Dermis microvascular lymphatic vessel endothelial cell (primary cell): Measurements from ENCODE around the gene AP1G1. TPM values are rescaled to one million over a fixed set of nuclear protein-coding genes. Genes with fewer than 3 reads are reported as not detected.

ENCODE experiments used
- DNase-seq, 2 donors: peaks; one replicate each; pipeline versions ENCODE4 v3.0.0 to v3.0.0-alpha.2; 2010; ENCODE audit warnings: low read depth in 2 of 2
- total RNA-seq: library from RNA; depleted of rRNA; stranded (reverse); fragments of >200 nt; gene quantifications from 2 replicates; pipeline ENCODE4 v1.2.1, GENCODE V29; 2014

Gene AP1G1
- total RNA-seq, 1 donor from 2014 or later = 45.1 TPM

DNA sequence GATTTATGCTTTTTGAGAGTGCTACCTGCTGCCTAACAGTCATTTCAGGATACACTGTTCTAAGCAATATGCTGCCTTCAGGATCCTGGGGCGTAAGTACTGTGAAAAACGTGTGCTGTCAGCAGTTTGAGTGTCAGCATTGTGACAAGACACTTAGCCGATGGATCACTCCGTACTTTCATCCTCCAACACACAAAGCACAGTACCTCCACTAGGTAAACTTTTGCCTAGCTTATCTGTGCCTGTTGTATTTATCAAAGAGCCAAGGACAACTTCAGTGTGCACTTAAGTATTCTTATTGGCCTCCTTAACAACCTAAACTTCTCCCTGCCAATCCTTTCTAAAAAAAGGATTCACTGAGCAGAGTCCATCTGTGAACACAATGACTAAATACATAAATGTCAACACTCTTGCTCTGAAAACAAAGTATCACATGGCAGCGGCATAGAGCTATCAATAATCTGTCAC lies 50.3 kb downstream of the AP1G1 start:
- DNase-seq = no peak

DNA sequence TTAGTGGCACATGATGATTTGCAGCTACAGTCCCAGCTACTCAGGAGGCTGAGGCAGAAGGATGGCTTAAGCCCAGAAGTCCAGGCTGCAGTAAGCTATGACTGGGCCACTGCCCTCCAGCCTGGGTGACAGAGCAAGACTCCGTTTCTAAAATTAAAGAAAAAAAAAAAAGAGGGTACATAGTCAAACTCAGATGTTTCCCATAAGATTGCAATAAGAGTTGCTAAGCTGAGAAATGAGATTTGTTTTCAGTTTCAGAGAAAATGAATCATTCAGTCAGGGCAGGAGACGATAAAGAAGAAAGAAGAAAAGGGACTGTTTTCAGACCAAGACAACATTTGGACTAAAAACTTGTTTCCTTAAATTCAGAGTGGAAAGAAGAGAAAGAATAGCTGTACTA lies 54.0 kb downstream of the AP1G1 start:
- DNase-seq = no peak

DNA sequence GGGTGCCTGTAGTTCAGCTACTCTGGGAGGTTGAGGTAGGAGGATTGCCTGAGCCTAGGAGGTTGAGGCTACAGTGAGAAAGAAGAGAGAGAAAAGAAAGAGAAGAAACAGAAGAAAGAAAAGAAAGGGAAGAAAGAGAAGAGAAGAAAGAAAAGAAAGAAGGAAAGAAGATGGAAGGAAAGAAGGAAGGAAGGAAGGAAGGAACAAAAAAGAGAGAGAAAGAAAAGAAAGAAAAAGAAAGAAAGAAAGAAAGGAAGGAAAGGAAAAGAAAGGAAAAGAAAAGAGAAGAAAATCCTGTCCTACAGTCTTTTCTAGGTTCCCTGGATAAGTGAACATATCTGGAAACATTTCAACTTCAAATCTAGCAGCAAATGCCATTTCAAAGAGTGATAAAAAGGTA lies 54.5 kb downstream of the AP1G1 start:
- DNase-seq = no peak

DNA sequence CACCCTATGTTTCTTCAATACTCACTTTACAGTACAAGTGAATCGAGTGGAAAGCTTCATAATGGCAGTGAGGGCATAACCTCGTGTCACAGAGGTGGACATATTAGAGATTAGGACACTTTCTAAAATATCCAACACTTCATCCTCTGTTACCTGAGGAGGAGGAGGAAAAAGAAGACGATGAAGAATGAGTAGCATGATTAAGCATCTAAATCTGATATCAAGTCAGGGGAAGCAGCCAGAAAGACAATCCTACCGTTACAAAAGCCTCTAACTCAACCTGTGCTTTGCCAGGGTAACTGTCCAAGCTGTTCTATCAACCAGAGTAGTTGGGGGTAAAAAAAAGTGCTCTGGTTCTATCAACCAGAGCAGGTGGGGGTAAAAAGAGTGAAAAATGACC lies 60.4 kb downstream of the AP1G1 start:
- DNase-seq = no peak

DNA sequence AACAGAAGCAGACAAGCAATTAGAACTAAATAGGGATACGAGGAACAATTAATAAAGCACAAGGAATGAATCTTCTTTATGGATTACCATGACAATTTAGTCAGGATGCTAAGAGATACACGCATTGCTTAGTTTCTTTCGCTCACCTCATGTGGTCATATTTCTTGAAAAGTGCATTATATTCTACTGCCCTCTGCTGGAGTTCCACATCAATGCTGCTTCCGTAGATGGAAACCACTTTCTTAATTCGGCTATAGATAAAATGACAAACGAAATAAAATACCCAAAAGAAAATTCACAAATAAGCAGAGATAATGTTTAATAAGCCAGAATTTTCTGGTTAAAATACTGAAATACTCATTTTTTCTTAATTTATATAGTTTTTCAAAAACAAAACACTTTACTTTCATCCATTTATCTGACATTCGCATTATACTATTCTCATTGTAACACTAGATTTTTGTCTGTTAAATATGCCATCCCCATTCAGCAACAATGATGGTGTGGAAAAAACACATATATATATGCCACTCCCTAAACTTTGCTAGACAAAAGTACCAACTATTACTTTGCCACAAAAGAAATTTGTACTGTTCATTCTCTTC lies 62.1 kb downstream of the AP1G1 start:
- DNase-seq = peak; percentile 35 to 52

DNA sequence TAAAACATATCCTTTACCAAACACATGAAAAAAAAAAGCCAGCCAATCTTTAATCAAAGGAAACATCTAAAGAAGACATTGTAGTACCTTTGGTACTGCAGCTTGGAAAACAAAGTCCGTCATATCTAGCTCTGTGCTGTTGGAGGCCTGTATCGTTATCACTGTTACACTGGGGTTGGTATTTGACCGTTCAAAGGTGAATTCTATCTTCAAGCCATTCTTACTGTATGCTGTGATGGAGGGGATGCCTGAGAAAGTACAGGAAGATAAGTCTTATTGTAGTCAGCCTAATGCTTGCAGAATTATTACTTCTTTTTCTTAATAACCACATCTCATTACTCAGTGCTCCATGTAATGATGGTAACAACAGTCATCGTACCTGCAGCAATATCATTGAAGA lies 69.8 kb downstream of the AP1G1 start:
- no peak for DNase-seq

DNA sequence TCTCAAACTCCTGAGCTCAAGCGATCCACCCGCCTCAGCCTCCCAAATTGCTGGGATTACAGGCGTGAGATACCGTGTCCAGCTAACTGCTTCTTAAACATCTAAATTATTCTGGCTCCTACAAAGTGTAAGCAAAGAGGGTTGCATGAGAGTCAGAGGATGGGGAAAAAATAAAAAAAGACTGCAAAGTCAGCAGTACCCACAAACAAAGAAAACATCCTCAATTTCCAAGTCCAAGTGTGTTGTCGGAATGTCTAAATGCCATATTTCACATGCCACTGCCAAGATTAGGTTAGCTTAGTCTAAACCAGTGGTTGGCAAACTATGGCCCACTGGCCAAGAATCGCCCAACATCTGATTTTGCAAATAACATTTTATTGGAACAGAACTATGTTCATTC lies 71.1 kb downstream of the AP1G1 start:
- no peak for DNase-seq

DNA sequence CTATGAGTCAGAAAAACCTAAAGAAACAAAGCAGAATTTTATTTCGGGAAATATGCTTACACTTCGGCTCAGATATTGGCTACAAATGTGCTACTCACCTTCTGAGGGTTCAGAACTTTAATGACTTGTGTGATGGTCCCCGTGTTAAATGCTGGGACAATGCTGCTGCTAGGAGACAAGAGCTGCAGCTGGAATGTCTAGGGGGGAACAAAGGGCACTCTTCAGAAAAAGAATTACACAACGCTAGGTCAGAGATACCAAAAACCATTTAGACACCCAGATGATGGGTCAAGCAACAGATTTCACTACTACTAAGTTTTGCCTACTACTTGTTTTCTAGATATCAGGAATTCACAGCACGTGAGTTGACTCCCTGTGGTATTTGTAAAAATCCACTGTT lies 74.1 kb downstream of the AP1G1 start:
- no peak for DNase-seq

DNA sequence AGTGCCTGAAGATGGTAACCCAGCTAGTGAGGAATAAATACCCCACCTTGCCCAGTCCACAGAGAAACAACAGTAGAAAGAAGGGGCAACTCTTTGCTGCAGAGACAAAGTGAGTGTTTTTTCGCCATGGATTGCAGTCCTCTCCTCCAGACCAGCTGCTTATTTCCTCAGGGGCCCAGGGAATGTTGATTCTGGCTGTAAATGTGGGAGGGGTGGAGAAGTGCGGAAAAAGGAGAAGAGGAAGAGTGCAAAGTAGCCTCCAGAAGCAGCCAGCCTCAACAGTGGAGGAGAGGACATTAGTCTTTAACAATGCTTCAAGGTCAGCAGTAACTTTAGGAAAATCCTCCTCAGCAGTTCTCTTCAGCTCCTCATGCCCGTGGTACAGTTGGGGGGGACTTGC lies 76.0 kb downstream of the AP1G1 start:
- DNase-seq = no peak

DNA sequence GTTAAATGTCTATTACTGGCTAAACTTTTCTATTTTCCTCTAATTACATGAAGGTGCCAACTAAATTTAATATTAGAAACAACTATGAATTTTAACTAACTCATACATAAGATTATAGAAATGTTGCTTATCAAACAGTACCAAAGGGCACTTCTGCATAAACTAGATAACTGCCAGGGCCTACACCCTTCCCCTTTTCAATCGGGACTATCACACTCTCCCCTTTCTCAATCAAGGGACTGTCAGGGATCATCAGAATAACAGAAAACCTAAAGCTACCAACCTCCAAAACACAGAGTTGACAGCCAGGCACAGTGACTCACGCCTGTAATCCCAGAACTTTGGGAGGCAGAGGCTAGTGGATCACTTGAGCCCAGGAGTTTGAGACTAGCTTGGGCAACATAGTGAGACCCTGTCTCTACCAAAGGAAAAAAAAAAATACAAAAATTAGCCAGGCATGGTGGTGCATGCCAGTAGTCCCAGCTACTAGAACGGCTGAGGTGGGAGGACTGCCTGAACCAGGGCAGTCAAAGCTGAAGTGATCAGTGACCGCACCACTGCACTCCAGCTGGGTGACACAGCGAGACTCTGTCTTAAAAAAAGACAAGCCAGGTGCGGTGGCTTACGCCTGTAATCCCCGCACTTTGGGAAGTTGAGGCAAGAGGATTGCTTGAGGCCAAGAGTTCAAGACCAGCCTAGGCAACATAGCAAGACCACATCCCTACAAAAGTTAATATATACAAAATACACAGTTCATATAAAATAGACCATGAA lies 80.9 kb downstream of the AP1G1 start:
- no peak for DNase-seq

DNA sequence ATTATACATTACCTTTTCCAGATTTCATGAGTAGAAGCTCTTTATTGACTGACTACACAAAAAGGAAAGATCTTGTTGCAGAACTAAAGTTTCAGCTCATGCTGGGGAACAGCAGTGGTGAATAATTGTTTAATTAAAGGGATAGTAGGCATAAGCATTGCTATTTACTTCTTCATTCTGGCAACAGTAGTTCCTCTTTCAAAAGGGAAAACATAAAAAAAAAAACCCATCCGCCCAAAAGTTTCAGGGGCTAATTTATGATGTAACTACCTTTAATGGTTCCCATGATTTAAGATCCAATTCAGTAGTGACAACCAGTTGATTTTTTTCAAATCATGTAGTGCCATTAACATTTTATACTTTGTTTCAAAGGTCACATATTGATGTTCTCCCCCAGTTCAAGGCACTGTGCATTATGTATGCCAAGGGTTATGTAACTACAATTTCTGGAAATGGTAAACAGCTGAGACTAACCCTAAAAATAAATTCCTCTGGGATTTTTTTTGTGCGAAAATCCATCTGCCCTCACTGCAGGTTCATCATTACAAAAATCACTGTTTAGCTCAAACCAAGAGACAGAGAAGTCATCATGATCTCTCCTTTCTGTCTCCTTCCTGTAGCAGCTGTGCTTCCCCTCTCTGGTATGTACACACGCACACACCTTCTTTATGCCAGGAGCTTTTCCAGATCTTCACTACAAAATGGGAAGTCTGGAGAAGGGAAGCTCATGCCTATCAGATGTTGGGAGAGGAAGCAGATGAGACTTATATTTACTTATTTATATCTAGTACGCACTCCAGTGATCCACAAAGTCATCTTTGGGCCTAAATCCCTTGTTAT lies 81.9 kb downstream of the AP1G1 start:
- DNase-seq = no peak

DNA sequence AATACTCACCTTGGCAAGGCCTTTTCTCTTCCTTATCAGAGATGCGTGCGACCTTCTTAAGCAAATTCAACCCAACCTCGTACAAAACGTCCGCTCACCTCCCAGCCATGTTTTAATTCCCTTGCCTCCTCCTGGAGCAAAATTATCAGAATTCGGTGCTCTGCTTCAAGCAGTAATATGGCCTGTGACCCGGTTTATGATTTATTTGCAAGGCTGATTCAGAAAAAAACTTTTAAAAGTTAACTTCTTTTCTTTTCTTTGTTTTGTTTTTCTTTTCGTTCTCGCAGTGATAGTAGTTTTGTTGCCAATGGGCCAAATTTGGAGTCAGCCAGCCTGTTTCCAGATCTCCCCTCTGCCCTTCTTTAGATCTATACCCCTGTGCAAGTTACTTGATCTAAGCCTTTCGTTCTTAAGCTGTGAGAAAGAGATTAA lies 84.3 kb downstream of the AP1G1 start, which contains the start of gene PHLPP2:
TSS of gene PHLPP2 (minus strand) at position 382 of the 432 bp plus-strand sequence. CDS start 9,906 bp downstream, outside the sequence.
- DNase-seq = no peak

DNA sequence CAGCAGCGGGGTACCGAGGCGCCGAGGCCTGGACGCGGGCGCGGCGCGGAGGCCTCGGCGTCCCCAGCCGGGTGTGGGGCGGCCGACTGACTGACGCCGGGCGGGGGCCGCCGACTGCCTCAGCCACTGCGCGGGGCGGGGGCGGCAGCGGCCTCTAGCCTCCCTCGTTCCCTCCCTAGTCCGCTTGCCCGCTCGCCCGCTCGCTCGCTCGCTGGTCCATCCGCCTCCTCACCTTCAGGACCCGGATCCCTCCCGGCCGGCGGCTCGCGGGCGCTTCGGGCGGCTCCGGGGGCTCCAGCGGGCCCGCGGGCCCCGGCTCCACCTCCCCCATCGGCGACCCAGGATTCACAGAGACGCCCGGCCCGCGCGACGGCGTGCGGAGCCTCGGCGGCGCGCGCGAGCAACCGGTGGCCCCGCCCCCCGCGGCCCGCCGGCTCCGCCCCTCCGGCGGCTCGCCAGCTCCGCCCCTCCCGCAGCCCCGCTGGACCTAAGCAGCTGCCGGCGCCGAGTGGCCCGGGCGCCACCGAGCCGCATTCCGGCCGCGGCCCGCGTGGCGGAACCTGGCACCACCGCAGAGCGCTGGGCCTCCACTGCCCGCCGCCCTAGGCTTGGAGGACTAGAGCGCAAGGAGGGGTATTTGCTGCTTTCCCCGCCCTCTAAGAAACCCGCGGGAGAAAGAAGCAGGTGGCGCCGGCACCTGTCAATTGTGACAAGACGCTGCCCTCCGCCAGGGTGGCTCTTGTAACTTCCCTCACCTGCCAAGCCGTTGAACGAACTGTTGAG lies 84.9 kb downstream of the AP1G1 start:
- peak; percentile 20 to 79 for DNase-seq

DNA sequence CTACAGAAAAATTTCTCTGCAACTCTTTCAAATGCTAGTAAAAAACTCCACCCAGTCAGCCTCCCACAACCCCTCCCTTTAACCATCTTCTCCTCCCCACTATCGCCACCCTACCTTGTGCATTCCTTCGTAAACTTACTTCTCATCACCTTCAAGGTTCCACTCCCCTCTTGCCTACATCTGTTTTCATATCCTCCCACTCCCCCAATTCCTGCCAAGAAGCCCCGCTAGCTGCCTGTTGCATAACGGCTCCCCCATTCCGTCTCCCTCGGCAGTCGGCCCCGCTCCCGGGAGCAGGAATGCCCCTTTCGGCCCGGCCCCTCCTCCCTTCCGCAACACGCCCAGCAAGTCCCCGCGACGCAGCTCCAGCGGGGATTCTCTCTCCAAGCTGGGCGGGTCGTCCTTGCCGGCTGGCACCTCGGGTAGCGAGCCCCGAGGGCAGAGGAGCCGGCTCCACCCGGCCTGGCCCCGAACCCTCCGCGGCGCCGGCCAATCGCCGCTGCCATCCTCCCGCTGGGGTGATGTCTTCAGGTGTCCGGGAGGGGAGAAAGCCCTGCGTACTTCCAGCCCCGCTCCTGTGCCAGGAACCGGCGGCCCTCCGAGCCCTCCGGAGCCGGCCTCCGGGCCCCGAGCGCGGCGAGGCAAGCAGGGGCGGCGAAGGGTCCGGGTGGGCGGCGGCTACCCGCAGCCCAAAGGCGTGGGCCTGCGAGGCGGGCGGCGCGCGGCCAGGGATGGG lies 85.7 kb downstream of the AP1G1 start:
- DNase-seq = peak; percentile 14 to 73

DNA sequence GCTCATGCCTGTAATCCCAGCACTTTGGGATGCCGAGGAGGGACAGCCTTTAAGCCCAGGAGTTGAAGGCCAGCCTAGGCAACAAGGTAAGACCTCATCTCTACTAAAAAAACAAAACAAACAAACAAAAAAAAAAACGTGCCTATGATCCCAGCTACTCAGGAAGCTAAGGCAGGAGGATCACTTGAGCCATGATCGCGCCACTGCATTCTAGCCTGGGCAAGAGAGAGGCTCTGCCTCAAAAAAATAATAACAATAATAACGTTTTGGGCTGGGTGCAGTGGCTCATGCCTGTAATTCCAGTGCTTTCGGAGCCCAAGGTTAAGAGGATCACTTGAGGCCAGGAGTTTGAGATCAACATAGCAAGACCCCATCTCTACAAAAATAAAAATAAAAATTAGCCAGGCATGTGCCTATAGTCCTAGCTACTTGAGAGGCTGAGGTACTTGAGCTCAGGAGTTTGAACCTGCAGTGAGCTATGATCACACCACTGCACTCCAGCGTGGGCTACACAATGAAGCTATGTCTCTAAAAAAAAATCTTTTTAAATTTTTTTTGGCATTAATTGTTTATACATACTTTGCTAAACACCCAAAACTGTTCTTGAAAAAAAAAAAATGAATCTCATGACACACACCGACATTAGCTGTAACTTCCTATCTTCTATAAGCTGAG lies 87.4 kb downstream of the AP1G1 start:
- DNase-seq = no peak

DNA sequence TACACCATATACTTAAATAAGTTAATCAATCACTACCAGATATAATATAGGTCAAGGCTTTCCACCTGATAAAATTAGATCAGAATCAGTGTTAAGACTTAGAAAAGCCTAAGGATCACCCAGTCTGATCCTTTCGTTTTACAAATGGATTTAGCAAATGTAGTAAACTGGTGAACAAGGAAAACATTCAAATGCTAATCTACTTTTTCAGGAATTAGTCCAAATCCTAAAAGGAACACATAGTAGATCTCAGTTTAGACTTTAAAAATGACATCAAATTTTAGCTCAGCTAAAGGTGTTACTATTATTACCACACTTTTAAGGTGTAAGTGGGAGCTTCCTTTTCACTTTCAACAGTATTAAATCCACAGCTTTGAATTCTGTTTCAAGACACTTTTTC lies 96.1 kb downstream of the AP1G1 start:
- DNase-seq = no peak

DNA sequence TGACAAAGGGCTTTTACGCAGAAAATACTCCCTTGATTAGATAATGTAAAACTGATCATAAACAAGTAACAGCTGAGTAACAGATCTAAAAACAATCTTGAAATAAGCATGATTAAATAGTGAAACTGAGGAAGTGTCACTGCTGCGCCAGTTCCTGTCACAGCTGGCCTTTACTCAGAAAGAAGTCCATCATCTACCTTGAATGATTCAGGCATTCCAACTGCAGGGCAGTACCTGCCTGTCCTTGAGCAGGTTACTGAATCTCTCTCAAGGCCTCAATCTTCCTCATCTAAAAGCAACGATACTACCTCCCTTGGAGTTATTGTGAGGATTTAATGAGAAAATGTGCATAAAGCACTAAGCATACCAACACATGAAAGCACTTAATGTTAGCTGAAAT lies 96.8 kb downstream of the AP1G1 start:
- no peak for DNase-seq

DNA sequence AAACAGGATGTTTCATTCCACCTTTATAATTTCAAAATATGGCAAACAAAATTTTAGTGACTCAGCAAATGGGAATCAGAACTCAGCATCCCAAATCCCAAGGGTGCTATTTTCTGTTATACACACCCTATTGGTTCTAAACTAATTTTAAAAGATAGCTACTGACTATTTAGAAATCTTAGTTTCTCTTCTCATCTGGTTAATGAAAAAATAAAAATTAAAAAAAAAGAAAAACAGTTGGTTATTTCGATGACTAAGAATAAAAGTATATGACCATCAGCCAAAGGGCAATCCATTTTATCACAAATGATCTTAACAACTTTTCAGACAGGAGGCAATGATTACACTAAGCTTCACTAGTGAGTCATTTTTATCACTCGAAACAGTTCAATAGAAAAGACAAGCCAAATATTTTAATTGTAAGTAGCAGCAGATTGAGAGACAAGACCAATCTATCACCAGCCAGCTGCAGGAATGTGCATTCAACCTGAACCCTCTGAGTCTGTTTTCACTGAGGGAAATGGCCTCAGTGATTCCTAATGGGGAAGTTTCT lies 99.3 kb downstream of the AP1G1 start:
- peak in 1 of 2 donors; percentile 52 for DNase-seq

DNA sequence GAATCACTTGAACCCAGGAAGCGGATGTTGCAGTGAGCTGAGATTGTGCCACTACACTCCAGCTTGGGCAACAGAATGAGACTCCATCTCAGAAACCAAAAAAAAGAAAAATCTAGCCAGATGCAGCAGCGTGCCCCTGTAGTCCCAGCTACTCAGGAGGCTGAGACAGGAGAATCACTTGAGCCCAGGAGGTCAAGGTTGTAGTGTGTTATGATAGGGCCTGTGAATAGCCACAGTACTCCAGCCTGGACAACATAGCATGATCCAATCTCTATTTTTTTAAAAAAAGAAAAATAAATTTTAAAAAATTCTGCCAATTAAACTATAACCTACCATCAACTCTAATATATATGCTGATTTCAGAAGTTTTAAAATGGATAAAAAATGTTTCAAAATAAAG lies 99.9 kb downstream of the AP1G1 start:
- DNase-seq = no peak

DNA sequence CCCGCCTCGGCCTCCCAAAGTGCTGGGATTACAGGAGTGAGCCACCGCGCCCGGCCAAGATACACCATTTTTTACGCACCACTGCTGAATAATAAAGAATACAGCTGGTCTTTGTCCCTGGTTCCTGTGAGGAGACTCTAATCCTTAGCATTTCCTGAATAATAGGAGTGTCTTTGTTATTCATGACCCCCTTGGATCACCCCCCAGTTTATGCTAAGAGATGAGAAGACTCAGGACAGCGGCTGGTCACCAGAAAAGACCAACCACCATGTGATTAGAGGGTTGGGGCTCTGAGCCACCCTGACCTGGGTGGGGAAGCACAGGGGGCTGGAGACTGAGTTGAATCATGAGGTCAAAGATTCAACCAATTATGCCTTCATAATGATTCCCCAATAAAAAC lies 101.4 kb downstream of the AP1G1 start:
- DNase-seq = no peak
